ENCODE results near the gene MYO9B.

Gene MYO9B

DNA sequence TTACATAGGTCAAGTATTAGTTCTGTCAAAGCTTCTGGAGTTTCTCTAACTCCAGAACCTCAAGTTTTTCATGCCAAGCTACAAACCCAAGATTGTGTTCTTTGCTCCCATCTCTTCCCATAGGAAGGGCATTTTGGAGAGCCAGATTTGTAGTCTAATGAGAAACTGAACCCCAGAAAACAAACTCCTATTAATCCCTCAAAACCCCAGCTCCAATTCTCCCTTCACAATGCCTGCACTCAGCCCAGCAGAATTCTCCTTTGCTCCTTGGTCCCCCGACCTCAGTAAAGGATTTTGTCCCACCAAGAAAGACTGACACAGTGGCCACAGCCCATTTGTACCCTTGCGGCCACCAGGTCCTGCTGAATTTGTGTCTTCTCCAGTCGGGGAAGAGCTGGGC is 180.6 kb downstream of the MYO9B start:
- no peak for DNase-seq (ENCODE audit: insufficient read length, low spot score)

DNA sequence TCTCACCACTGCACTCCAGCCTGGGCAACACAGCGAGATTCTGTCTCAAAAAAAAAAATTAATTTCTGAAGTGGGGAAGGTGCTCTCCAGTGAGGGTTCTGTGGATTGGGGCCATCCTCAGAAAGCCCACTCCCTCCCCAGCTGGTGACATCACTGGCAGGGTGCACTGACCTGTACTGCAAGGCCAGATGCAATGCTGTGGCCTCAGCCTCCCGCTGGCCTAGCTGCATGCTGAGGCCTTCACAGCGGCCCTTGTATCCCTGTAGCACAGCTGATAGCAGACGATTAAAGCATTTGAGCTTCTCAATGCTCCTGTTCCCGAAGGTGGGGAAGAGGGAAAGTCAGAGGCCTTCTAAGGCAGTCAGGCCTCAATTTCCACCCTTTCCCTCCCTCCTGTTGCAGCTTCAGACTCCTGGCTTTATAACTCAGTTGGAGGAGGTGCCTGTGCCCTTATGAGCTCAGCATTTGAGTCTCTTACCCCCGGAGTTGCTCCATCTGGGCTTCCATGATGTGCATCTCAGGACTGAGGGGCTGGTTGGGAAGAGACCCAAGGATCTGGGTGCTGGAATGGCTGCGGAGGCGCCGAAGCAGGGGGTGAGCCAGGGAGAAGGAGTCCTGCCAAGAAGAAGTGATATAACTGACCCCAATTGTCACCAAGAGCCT is 183.7 kb downstream of the MYO9B start:
- DNase-seq (ENCODE audit: insufficient read length, low spot score): no peak
- FAIRE-seq: no peak

More for the DNA sequence above, 180.6 kb downstream of the MYO9B start:
- no peak for FAIRE-seq

DNA sequence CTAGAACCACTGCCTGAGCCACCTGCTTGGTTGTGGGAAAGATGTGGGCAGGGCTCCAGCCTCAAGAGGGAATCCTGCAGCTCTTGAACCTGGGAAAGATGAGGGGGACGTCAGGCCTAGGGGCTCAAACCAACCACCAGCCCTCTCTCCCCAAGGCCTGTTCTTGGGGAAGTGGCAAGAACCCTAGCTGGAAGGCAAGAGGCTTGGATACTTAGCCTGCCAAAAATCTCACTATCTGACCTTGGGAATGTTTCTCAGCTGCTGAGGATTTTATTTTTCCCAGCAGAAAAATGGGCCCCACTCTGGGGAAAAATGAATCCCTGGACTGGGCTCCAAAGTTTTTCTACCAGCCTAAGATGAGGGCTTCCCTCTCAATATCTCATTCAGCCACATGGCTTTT is 184.4 kb downstream of the MYO9B start:
- DNase-seq (ENCODE audit: insufficient read length, low spot score) (no peak), FAIRE-seq (no peak)

- peak; percentile 89 for DNase-seq (ENCODE audit: insufficient read length, low spot score)
- peak; percentile 65 for FAIRE-seq
These were observed 185.3 kb downstream of the MYO9B start for GRCh38 chr19:17260842-17261325.

GRCh38 chr19:17262557-17262956 is 187.0 kb downstream of the MYO9B start:
- DNase-seq (ENCODE audit: insufficient read length, low spot score) (no peak), FAIRE-seq (no peak)
